ENCODE results near the gene SCGN.
A peak's percentile ranks its signal among the peaks of the same experiment; 100 is the strongest.

Gene SCGN

GRCh38 chr6:25641377-25641776 is 10.6 kb upstream of the SCGN start:
- no peak for DNase-seq

GRCh38 chr6:25641940-25642666 is 9.9 kb upstream of the SCGN start:
- DNase-seq: no peak

- no peak for DNase-seq
Measured at GRCh38 chr6:25642667-25643328, 9.2 kb upstream of the SCGN start.

GRCh38 chr6:25645916-25646315 is 6.1 kb upstream of the SCGN start:
- no peak for DNase-seq

GRCh38 chr6:25649611-25650010 is 2.4 kb upstream of the SCGN start:
- DNase-seq: no peak

GRCh38 chr6:25655723-25656122 is 3.7 kb downstream of the SCGN start:
- no peak for DNase-seq

- no peak for DNase-seq
Measured at GRCh38 chr6:25659633-25660368, 7.8 kb downstream of the SCGN start.

GRCh38 chr6:25660512-25660911 is 8.5 kb downstream of the SCGN start:
- DNase-seq: no peak

- no peak for DNase-seq
Measured at GRCh38 chr6:25661129-25661779, 9.2 kb downstream of the SCGN start.

- no peak for DNase-seq
Measured at GRCh38 chr6:25665455-25665854, 13.4 kb downstream of the SCGN start.

GRCh38 chr6:25669413-25669812 is 17.4 kb downstream of the SCGN start:
- no peak for DNase-seq

- DNase-seq: no peak
Measured at GRCh38 chr6:25670208-25670607, 18.2 kb downstream of the SCGN start.

GRCh38 chr6:25670793-25671513 is 18.9 kb downstream of the SCGN start:
- no peak for DNase-seq

GRCh38 chr6:25671652-25672051 is 19.6 kb downstream of the SCGN start:
- DNase-seq: no peak

GRCh38 chr6:25675167-25675566 is 23.2 kb downstream of the SCGN start:
- no peak for DNase-seq

- DNase-seq: no peak
Measured at GRCh38 chr6:25676775-25677174, 24.8 kb downstream of the SCGN start.

- DNase-seq: no peak
Measured at GRCh38 chr6:25681848-25682247, 29.8 kb downstream of the SCGN start.

GRCh38 chr6:25682324-25682723 is 30.3 kb downstream of the SCGN start:
- DNase-seq: peak in 1 of 2 experiments; percentile 2

- DNase-seq: no peak
Measured at GRCh38 chr6:25684565-25684964, 32.5 kb downstream of the SCGN start.

GRCh38 chr6:25685251-25685650 is 33.2 kb downstream of the SCGN start:
- no peak for DNase-seq

GRCh38 chr6:25685896-25686295 is 33.9 kb downstream of the SCGN start:
- no peak for DNase-seq

- peak in 1 of 2 experiments; percentile 1 for DNase-seq
Measured at GRCh38 chr6:25686856-25687255, 34.8 kb downstream of the SCGN start.

- DNase-seq: no peak
Measured at GRCh38 chr6:25689966-25690365, 38.0 kb downstream of the SCGN start.

All from Kasumi-1 (cell line).